Neutrophil (primary cell): ENCODE data around the gene DOCK3.
A peak's percentile ranks its signal among the peaks of the same experiment; 100 is the strongest.
"Not testable (repeated sequence)": the region's sequence is repeated elsewhere in the genome, so short reads cannot be mapped to it uniquely, and the experiment has no call there.

ENCODE experiments used
- H3K27ac ChIP-seq: fragments of 200-600 bp; sonication (generic); 2 replicates; pipeline ENCODE4 v1.5.1; 2016; ENCODE audit warnings: mild to moderate bottlenecking, moderate library complexity
- H3K27me3 ChIP-seq: fragments of 200-600 bp; sonication (generic); 2 replicates; pipeline ENCODE4 v1.6.0; 2016; ENCODE audit warnings: mild to moderate bottlenecking
- H3K36me3 ChIP-seq: fragments of 200-600 bp; sonication (generic); 2 replicates; pipeline ENCODE4 v1.5.1; 2017
- H3K4me1 ChIP-seq, 2 experiments: fragments of 200-600 bp in 1 of 2; sonication (generic) in 1 of 2; 1 replicate in 1 of 2; 2 replicates in 1 of 2; pipeline versions ENCODE4 v1.5.1 to v1.6.1; 2013 to 2016; ENCODE audit warnings: low read depth in 1 of 2, low read length in 1 of 2, mild to moderate bottlenecking in 1 of 2, moderate library complexity in 1 of 2; ENCODE audit not compliant: control insufficient read depth in 1 of 2, insufficient read depth in 1 of 2
- H3K4me3 ChIP-seq, 2 experiments: fragments of 200-600 bp in 1 of 2; sonication (generic) in 1 of 2; 1 replicate in 1 of 2; 2 replicates in 1 of 2; pipeline ENCODE4 v1.5.1; 2013 to 2016; ENCODE audit warnings: low read depth in 1 of 2, low read length in 1 of 2, mild to moderate bottlenecking in 1 of 2, moderate library complexity in 1 of 2
- H3K9me3 ChIP-seq: fragments of 200-600 bp; sonication (generic); 2 replicates; pipeline ENCODE4 v1.5.1; 2016
- CTCF ChIP-seq: fragments of 200-600 bp; sonication (generic); IDR thresholded peaks from 2 replicates; pipeline ENCODE4 v1.5.1; 2016; ENCODE audit warnings: antibody characterized with exemption

DOCK3 gene

GRCh38 chr3:50673931-50674330 is 796 bp upstream of the DOCK3 start:
- H3K4me1 ChIP-seq: peaks cover 0 to 10% of the 10 kb centered on the region in 2 experiments
- H3K4me3 ChIP-seq: no peak overlapping the region
- no peaks in the 10 kb centered on the region for H3K36me3 ChIP-seq
- H3K9me3 ChIP-seq: no peaks in the 10 kb centered on the region
- H3K27me3 ChIP-seq: peaks cover 90% of the 10 kb centered on the region
- no peak for TF ChIP-seq CTCF
- no peak overlapping the region for H3K27ac ChIP-seq

GRCh38 chr3:50675179-50676030 is 678 bp downstream of the DOCK3 start:
- no peak for TF ChIP-seq CTCF
- no peaks in the 10 kb centered on the region for H3K9me3 ChIP-seq
- no peaks in the 10 kb centered on the region for H3K36me3 ChIP-seq
- H3K27me3 ChIP-seq: peaks cover 98% of the 10 kb centered on the region
- H3K4me3 ChIP-seq: peak overlapping the region; percentile 7 to 49
- no peak overlapping the region for H3K27ac ChIP-seq
- peaks cover 0 to 10% of the 10 kb centered on the region in 2 experiments for H3K4me1 ChIP-seq

GRCh38 chr3:50676031-50676705 is 1.4 kb downstream of the DOCK3 start:
- Histone ChIP-seq H3K4me1 (peaks cover 0 to 10% of the 10 kb centered on the region in 2 experiments), H3K9me3 (no peaks in the 10 kb centered on the region), H3K27ac (no peak overlapping the region), H3K36me3 (no peaks in the 10 kb centered on the region), H3K4me3 (no peak overlapping the region), H3K27me3 (peaks cover 98% of the 10 kb centered on the region)
- TF ChIP-seq CTCF: no peak

DNA sequence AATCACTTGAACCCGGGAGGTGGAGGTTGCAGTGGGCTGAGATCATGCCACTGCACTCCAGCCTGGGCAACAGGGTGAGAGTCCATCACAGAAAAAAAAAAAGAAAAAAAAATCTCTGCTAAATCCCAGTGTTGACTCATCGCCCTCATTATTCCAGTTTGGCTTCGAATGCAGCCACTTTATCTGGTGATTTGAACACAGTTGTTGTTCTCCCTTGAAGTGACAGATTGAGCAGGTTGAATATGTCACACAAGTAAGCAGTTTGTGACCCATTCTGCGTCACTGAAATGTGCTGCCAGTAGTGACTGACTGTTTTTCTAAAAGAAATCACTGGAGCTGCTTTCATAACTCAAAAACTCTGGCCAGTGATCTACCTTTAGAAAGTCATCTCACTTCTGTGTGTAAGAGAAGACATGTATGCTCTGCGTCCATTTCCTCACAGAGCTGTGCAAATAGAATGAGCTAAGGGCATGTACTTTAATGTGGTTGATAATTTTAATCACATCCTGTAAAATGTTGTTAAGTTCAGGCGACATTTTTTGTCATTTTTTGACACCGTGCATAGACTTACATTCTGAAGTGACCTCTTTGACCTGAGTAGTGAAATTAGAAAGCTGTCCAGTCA is 12.5 kb downstream of the DOCK3 start:
- Histone ChIP-seq H3K27me3 (peaks cover 34% of the 10 kb centered on the region), H3K4me3 (no peak overlapping the region), H3K27ac (no peak overlapping the region), H3K36me3 (no peaks in the 10 kb centered on the region), H3K4me1 (no peaks in the 10 kb centered on the region), H3K9me3 (no peaks in the 10 kb centered on the region)
- no peak for TF ChIP-seq CTCF

GRCh38 chr3:50687916-50688315 is 13.2 kb downstream of the DOCK3 start:
- H3K4me3 ChIP-seq: no peak overlapping the region
- peaks cover 28% of the 10 kb centered on the region for H3K27me3 ChIP-seq
- no peaks in the 10 kb centered on the region for H3K4me1 ChIP-seq
- no peak for TF ChIP-seq CTCF
- no peaks in the 10 kb centered on the region for H3K36me3 ChIP-seq
- H3K27ac ChIP-seq: no peak overlapping the region
- H3K9me3 ChIP-seq: no peaks in the 10 kb centered on the region

DNA sequence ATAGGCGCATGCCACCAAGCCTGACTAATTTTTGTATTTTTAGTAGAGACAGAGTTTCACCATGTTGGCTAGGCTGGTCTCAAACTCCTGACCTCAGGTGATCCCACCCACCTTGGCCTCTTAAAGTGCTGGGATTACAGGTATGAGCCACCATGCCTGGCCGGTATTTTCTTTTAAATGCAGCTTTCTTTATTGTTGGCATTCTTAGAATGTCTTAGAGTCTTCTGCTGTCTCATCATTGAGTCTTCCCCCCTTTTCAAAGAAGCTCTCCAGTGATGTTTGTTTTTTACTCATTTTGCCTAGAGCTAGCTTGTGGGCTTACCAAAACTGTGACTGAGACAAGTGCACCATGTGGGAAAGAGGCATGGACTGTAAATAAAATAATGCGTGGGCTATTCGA is 13.9 kb downstream of the DOCK3 start:
- H3K4me1 ChIP-seq, H3K36me3 ChIP-seq, H3K27ac ChIP-seq, H3K4me3 ChIP-seq, H3K9me3 ChIP-seq: not testable (repeated sequence)
- H3K27me3 ChIP-seq: peaks cover 21% of the 10 kb centered on the region
